Measurements from ENCODE around the gene ILDR2. TPM values are rescaled to one million over a fixed set of nuclear protein-coding genes. Genes with fewer than 3 reads are reported as not detected.

ILDR2 gene
- total RNA-seq, 1 donor from 2014 or later, result 0.56 TPM

Other genes starting within 250 kb of the ILDR2 start
- gene POGK, start 136.1 kb downstream of the ILDR2 start, total RNA-seq (ENCODE audit: unreplicated experiment), result 60.3 TPM
- 15.9 TPM for gene TADA1, start 99.3 kb downstream of the ILDR2 start, total RNA-seq (ENCODE audit: unreplicated experiment)
- gene MAEL, start 13.7 kb upstream of the ILDR2 start, total RNA-seq (ENCODE audit: unreplicated experiment), result not detected
- gene GPA33, start 114.8 kb upstream of the ILDR2 start, total RNA-seq (ENCODE audit: unreplicated experiment), result not detected
- gene STYXL2, start 118.5 kb upstream of the ILDR2 start, total RNA-seq (ENCODE audit: unreplicated experiment), result 0.27 TPM
- gene POU2F1, start 245.3 kb upstream of the ILDR2 start, total RNA-seq (ENCODE audit: unreplicated experiment), result 37.7 TPM

Data from glutamatergic neuron (in vitro differentiated cells).